Aorta (tissue), 5 donors: ENCODE data around the gene SPATA6L. TPM values are rescaled to one million over a fixed set of nuclear protein-coding genes. Genes with fewer than 3 reads are reported as not detected.
"Not testable (repeated sequence)": the region's sequence is repeated elsewhere in the genome, so short reads cannot be mapped to it uniquely, and the experiment has no call there.

Experiments used
- ATAC-seq: fragments of 200-7000 bp; cut with Tn5 transposase; one replicate; pipeline ENCODE4 v1.9.1; 2022; ENCODE audit warnings: moderate library complexity; ENCODE audit not compliant: low FRiP score
- DNase-seq, 2 donors: peaks; one replicate each; pipeline ENCODE4 v3.0.0-alpha.2; 2020
- H3K27ac ChIP-seq, 2 donors: one replicate each; pipeline ENCODE4 v1.5.1; 2013; ENCODE audit warnings: low read length in 2 of 2, mild to moderate bottlenecking in 2 of 2, moderate library complexity in 2 of 2, control low read depth in 1 of 2, inconsistent platforms in 1 of 2, low read depth in 1 of 2
- H3K27me3 ChIP-seq, 2 donors: one replicate each; pipeline ENCODE4 v1.6.1; 2013; ENCODE audit warnings: control low read depth in 1 of 2, low read length in 1 of 2, mild to moderate bottlenecking in 1 of 2, moderate library complexity in 1 of 2; ENCODE audit not compliant: insufficient read depth in 2 of 2, control insufficient read depth in 1 of 2
- H3K36me3 ChIP-seq, 2 donors: one replicate each; pipeline ENCODE4 v1.6.1; 2013; ENCODE audit warnings: control low read depth in 1 of 2, low read length in 1 of 2, mild to moderate bottlenecking in 1 of 2; ENCODE audit not compliant: insufficient read depth in 2 of 2, control insufficient read depth in 1 of 2
- H3K4me1 ChIP-seq, 2 donors: one replicate each; pipeline ENCODE4 v1.6.1; 2013; ENCODE audit warnings: low read length in 2 of 2, control low read depth in 1 of 2, mild to moderate bottlenecking in 1 of 2, moderate library complexity in 1 of 2; ENCODE audit not compliant: insufficient read depth in 2 of 2, control insufficient read depth in 1 of 2
- H3K4me3 ChIP-seq, 2 donors: one replicate each; pipeline ENCODE4 v1.5.1; 2013; ENCODE audit warnings: low read length in 2 of 2, control low read depth in 1 of 2, mild to moderate bottlenecking in 1 of 2
- H3K9me3 ChIP-seq: one replicate; pipeline ENCODE4 v1.6.1; 2013; ENCODE audit warnings: mild to moderate bottlenecking, low read length; ENCODE audit not compliant: control insufficient read depth
- WGBS, 2 donors: extraction: QIAGEN DNeasy Blood & Tissue Kit; methylation state at CpG; one replicate each; pipeline ENCODE4 v1.1.7; 2013; 5-methylcytosine and 5-hydroxymethylcytosine counted together
- intact Hi-C, 2 donors: fragments of 100-400 bp; cut with DNase I; formaldehyde crosslinking; loops; one replicate each; pipeline versions ENCODE4 v1.14.2 to v1.15.0; 2022
- polyA plus RNA-seq, 2 donors: library from polyadenylated mRNA; stranded (reverse); fragments of 200-250 nt; gene quantifications; one replicate each; pipeline ENCODE4 v1.2.3, GENCODE V29; 2013
- total RNA-seq, 2 donors: library from RNA; stranded (reverse); fragmentation: NEBNext Ultra II Directional; extraction: Animal tissue kit (Norgen Biotek cat#: 25700); gene quantifications; one replicate each; pipeline ENCODE4 v1.2.1, GENCODE V29; 2021
- donor health status: healthy with polysubstance abuse.
- donor health status: Bipolar disorder and iron deficiency.
- donor health status: DM: no; HTN: no; CAD: no.
- donor health status: DM: no; HTN: no; CAD: no.
- donor health status: DM: yes; HTN: yes; CAD: no.

Gene SPATA6L
- total and polyA plus RNA-seq, 4 donors, result 1.0 to 6.7 (median 2.8) TPM

DNA sequence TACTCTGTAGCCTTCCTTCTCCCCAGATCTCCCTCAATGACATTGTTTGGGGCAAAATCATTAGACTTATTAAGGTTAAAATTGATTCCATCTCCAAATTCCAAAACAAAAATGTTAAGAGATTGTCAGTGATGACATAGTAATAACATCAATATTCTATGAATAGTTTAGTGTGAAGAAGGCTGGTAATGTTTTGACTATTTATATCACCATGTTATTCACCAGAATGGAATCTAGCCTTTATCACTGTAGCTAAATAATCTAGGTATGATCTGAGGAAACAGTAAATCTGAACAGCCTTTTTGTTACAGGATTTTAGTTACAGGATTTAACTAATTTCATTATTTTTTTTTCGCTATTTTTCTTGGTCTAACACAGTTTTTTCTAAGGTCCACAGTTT is 5.1 kb downstream of the SPATA6L start:
- peaks cover 0 to 4% of the 10 kb centered on the region in 2 donors for H3K4me1 ChIP-seq
- intact Hi-C loops, result loop anchor here in 1 of 2 donors (10.0 kb wide), 2 partner anchors 356 to 1136 kb away; partner anchors contain the start of genes GLIS3 and RFX3
- ATAC-seq (no peak), DNase-seq (no peak)
- H3K27ac ChIP-seq, result no peak overlapping the region
- no peak overlapping the region for H3K4me3 ChIP-seq
- no peaks in the 10 kb centered on the region for H3K36me3 ChIP-seq
- 48 to 54% methylated on average over 1 of the region's 1 CpG for WGBS, 2 donors
- no peaks in the 10 kb centered on the region for H3K9me3 ChIP-seq
- H3K27me3 ChIP-seq, result no peaks in the 10 kb centered on the region

DNA sequence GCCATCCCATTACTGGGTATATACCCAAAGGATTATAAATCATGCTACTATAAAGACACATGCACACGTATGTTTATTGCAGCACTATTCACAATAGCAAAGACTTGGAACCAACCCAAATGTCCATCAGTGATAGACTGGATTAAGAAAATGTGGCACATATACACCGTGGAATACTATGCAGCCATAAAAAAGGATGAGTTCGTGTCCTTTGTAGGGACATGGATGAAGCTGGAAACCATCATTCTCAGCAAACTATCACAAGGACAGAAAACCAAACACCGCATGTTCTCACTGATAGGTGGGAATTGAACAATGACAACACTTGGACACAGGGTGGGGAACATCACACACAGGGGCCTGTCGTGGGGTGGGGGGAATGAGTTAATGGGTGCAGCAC is 5.6 kb downstream of the SPATA6L start:
- not testable (repeated sequence) for H3K4me1 ChIP-seq, H3K27me3 ChIP-seq, H3K4me3 ChIP-seq, H3K36me3 ChIP-seq, H3K9me3 ChIP-seq, H3K27ac ChIP-seq, DNase-seq, ATAC-seq
- intact Hi-C loops, result loop anchor here in 1 of 2 donors (10.0 kb wide), 2 partner anchors 356 to 1136 kb away; partner anchors contain the start of genes GLIS3 and RFX3
- WGBS, 2 donors, result 84 to 85% methylated on average over 4 of the region's 5 CpGs

DNA sequence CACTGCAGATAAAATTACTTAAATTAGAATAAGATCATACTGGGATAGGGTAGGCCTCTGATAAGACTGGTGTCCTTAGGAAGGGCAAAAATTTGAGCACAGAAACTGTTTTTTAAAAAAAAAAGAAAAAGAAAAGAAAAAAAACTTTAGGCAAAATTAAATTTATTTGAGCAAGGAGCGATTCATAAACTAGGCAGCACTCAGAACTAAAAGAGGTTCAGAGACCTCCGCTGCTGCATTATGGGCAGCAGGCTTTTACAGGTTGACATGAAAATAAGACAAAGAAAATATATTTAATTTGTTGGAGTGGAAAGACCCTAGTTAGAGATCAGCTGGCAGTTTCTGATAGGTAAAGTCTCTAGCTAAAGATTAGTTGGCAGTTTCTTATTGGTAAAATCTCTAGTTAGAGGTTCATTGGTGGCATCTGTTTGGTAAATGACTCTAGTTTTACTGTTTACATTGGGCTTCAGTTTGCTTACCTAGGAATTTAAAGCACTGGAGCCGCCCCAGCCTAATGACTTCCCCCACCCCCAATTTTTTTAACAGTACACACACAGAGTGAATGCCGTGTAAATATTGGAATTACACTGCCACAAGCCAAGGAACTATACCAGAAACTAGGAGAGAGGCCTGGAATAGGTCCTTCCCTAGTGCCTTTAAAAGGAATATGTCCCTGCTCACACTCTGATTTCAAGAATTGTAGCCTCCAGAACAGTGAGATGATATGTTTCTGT is 8.7 kb downstream of the SPATA6L start:
- Histone ChIP-seq H3K4me3 (no peak overlapping the region), H3K9me3 (no peaks in the 10 kb centered on the region), H3K4me1 (no peaks in the 10 kb centered on the region), H3K27me3 (no peaks in the 10 kb centered on the region), H3K27ac (no peak overlapping the region), H3K36me3 (no peaks in the 10 kb centered on the region)
- no peak for ATAC-seq
- 83 to 93% methylated on average over 4 of the region's 4 CpGs for WGBS, 2 donors
- DNase-seq, result no peak
- intact Hi-C loops, result no loop called here

DNA sequence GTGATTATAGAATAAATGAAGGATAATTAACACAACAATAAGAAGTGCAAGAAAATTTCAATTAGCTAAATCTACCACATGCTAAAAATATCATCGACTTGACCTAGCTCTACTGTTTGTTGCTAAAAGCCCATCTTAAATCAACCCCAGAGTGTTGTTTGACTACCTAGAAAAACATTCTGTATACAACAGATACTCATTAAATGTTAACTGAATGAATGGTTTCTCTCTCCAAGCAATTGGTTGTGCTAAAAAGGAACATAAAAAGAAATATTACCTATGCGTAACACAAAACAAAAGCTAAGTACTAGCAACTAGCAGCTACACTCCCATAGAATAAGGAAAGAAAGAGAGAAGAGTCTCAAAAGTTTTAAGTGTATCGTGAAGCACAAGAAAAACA is 9.7 kb downstream of the SPATA6L start:
- H3K4me3 ChIP-seq, result no peak overlapping the region
- WGBS, 2 donors, result 89 to 90% methylated on average over 3 of the region's 3 CpGs
- no peak overlapping the region for H3K27ac ChIP-seq
- no peaks in the 10 kb centered on the region for H3K36me3 ChIP-seq
- DNase-seq (no peak), ATAC-seq (no peak)
- no peaks in the 10 kb centered on the region for H3K4me1 ChIP-seq
- no peaks in the 10 kb centered on the region for H3K9me3 ChIP-seq
- no peaks in the 10 kb centered on the region for H3K27me3 ChIP-seq
- intact Hi-C loops, result no loop called here

DNA sequence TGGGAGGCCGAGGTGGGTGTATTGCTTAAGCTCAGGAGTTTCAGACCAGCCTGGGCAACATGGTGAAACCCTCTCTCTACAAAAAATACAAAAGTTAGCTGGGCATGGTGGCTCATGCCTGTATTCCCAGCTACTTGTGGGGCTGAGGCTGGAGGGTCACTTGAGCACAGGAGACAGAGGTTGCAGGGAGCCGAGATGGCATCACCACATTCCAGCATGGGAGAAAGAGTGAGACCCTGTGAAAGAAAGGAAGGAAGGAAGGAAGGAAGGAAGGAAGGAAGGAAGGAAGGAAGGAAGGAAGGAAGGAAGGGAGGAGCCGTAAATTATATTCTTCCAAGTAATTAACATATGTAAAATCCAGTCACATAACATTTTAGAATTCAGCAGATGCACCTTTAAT is 10.1 kb downstream of the SPATA6L start:
- DNase-seq, H3K4me1 ChIP-seq, H3K27me3 ChIP-seq, H3K36me3 ChIP-seq, H3K4me3 ChIP-seq, intact Hi-C loops, H3K27ac ChIP-seq, ATAC-seq, H3K9me3 ChIP-seq: not testable (repeated sequence)
- WGBS, 2 donors, result 90 to 96% methylated on average over 3 of the region's 3 CpGs

DNA sequence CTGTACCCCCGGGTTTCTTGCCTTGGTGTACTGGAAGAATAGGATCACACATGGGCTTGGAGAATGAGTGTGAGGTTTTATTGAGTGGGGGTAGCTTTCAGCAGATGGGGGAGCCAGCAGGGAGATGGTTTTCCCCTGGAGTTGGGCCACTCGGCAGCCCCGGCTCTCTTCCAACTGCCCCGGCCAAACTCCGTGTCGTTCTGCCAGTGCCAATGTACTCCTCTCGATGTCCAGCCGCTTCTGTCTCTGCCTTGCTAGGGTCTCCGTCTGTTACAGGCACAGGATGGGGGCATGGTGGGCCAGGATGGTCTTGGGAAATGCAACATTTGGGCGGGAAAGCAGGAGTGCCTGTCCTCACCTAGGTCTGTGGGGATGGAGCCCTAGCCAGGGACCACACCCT is 11.7 kb downstream of the SPATA6L start:
- intact Hi-C loops, result no loop called here
- 94 to 95% methylated on average over 10 of the region's 10 CpGs for WGBS, 2 donors
- ATAC-seq, result no peak
- no peaks in the 10 kb centered on the region for H3K27me3 ChIP-seq
- no peak overlapping the region for H3K27ac ChIP-seq
- H3K9me3 ChIP-seq, result no peaks in the 10 kb centered on the region
- H3K36me3 ChIP-seq, result peaks cover 0 to 2% of the 10 kb centered on the region in 2 donors
- no peaks in the 10 kb centered on the region for H3K4me1 ChIP-seq
- H3K4me3 ChIP-seq, result no peak overlapping the region
- DNase-seq, result no peak

DNA sequence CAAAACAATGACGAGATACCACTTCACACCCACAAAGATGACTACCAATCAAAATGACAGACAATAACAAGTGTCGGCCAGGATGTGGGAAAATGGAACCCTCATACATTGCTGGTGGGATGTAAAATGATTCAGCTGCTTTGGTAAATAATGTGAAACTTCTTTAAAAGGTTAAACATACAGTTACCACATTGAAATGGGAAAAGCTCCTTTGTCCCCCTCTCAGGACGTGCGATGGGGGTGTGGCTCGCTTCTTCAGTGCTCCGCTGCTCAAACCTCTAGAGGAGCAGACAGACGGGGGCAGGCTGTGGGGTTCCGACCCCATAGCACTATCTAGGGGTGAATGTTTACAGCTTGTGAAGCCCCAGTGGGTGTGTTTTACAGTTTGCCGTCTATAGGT is 12.2 kb downstream of the SPATA6L start:
- WGBS, 2 donors, result 86 to 90% methylated on average over 9 of the region's 9 CpGs
- intact Hi-C loops, result no loop called here
- H3K4me1 ChIP-seq, result no peaks in the 10 kb centered on the region
- ATAC-seq (no peak), DNase-seq (no peak)
- H3K27me3 ChIP-seq, result no peaks in the 10 kb centered on the region
- no peak overlapping the region for H3K4me3 ChIP-seq
- H3K27ac ChIP-seq, result no peak overlapping the region
- peaks cover 0 to 2% of the 10 kb centered on the region in 2 donors for H3K36me3 ChIP-seq
- H3K9me3 ChIP-seq, result no peaks in the 10 kb centered on the region

DNA sequence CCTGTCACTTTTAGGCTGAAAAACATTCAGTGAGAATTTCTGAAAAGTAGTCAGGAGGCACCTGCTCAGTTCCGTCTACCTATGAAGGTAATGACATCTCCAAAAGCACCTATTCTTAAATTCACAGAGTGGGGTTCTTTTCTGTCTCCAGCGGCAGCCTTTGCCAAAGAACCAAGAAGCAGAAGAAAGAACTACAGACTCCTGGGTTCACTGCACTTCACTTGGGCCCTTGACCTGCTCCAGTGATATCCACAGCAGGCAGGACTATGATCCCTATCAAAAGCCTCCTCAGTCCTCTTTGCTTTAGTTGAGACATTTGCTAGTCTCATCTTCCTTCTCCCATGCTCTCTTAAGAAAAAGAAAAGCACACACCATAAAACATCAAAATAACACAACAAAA is 23.9 kb downstream of the SPATA6L start:
- Histone ChIP-seq H3K9me3 (no peaks in the 10 kb centered on the region), H3K27ac (no peak overlapping the region), H3K27me3 (no peaks in the 10 kb centered on the region), H3K4me1 (no peaks in the 10 kb centered on the region), H3K36me3 (no peaks in the 10 kb centered on the region), H3K4me3 (no peak overlapping the region)
- intact Hi-C loops, result loop anchor here (5.0 to 10.0 kb wide), 2 partner anchors 260 to 328 kb away; no protein-coding TSS in a partner anchor
- 91 to 92% methylated on average over 2 of the region's 2 CpGs for WGBS, 2 donors
- ATAC-seq (no peak), DNase-seq (no peak)

DNA sequence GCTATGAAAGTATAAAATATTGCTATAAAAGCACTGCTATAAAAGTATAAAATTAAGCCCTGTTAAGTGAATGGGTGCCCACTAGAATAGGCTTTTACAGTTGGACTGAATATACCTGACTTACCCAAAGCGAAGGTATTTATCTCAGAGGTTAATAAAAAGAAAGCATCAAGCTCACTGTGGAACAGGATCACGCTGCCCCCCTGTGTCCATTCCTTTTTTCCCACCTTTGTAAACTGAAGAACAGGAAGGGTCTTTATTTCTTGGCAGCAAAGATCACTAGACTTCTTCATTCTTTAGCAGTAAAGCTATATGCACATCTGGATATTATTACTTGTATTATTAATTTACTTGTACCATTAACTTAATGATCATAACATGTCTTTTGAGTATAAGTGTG is 26.3 kb downstream of the SPATA6L start:
- ATAC-seq (no peak), DNase-seq (no peak)
- no peaks in the 10 kb centered on the region for H3K27me3 ChIP-seq
- no peaks in the 10 kb centered on the region for H3K9me3 ChIP-seq
- H3K27ac ChIP-seq, result no peak overlapping the region
- H3K4me1 ChIP-seq, result no peaks in the 10 kb centered on the region
- 48 to 53% methylated on average over 2 of the region's 2 CpGs for WGBS, 2 donors
- intact Hi-C loops, result loop anchor here (5.0 to 10.0 kb wide), 2 partner anchors 258 to 325 kb away; no protein-coding TSS in a partner anchor
- H3K4me3 ChIP-seq, result no peak overlapping the region
- no peaks in the 10 kb centered on the region for H3K36me3 ChIP-seq
